Measurements from ENCODE around the gene WNT3.
"Not testable (repeated sequence)": the region's sequence is repeated elsewhere in the genome, so short reads cannot be mapped to it uniquely, and the experiment has no call there.

WNT3 gene

DNA sequence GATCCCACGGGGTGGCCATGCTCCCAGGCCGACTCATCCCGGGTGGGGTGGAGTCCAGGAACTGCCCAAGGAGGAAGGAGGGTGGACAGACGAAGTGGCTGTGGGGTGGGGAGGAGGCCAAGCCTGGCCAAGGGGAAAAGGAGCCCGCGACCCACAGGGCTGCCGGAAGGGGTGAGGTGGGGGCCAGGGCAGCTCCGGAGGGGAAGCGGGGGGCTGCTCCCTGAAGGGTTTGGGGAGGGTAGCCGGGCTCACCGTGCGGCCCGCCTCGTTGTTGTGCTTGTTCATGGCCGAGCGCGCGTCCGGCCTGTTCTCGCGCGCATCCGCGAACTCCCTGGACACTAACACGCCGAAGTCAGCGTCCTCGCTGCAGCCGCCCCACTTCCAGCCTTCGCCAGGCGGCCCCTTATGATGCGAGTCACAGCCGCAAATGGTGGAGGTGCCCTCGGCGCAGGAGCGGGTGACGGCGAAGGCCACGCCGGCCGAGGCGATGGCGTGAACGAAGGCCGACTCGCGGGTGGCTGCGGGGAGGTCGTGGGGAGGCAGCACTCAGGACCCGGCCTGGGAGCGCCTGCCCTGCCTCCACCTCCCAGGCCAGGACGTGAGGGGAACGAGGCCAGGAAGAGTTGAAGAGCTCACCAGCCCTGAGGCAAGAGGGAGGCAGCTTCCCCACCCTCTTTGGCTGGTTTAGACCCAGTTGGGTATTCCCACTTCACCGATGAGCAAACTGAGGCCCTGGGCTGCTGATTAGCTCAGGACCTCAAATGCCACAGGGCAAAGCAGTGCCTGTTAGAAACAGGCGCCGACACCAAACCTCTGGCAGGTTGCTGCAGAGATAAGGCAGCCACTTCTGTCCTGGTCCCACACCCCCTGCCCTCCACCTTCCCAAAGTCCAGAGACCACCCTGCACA is 48.7 kb downstream of the WNT3 start:
- no peak for DNase-seq (ENCODE audit: extremely low read depth in 1 of 2, low read depth in 1 of 2)

DNA sequence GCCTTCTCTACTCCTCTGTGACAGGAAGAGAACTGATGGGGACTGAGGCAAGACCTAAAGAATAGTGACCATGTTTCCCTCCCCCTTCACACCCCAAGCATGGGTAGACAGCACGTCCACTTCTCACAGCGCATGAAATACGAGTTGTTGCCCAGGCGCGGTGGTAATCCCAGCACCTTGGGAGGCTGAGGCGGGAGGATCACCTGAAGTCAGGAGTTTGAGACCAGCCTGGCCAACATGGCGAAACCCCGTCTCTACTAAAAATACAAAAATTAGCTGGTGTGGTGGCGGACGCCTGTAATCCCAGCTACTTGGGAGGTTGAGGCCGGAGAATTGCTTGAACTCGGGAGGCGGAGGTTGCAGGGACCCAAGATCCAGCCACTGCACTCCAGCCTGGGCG is 49.6 kb downstream of the WNT3 start:
- not testable (repeated sequence) for DNase-seq (ENCODE audit: extremely low read depth in 1 of 2, low read depth in 1 of 2)

GRCh38 chr17:46768540-46768870 is 50.0 kb downstream of the WNT3 start:
- DNase-seq (ENCODE audit: extremely low read depth in 1 of 2, low read depth in 1 of 2), result no peak

- DNase-seq (ENCODE audit: extremely low read depth in 1 of 2, low read depth in 1 of 2), result no peak
Observed at GRCh38 chr17:46766493-46767491, 51.7 kb downstream of the WNT3 start.

- no peak for DNase-seq (ENCODE audit: extremely low read depth in 1 of 2, low read depth in 1 of 2)
Observed at GRCh38 chr17:46765453-46765852, 53.0 kb downstream of the WNT3 start.

DNA sequence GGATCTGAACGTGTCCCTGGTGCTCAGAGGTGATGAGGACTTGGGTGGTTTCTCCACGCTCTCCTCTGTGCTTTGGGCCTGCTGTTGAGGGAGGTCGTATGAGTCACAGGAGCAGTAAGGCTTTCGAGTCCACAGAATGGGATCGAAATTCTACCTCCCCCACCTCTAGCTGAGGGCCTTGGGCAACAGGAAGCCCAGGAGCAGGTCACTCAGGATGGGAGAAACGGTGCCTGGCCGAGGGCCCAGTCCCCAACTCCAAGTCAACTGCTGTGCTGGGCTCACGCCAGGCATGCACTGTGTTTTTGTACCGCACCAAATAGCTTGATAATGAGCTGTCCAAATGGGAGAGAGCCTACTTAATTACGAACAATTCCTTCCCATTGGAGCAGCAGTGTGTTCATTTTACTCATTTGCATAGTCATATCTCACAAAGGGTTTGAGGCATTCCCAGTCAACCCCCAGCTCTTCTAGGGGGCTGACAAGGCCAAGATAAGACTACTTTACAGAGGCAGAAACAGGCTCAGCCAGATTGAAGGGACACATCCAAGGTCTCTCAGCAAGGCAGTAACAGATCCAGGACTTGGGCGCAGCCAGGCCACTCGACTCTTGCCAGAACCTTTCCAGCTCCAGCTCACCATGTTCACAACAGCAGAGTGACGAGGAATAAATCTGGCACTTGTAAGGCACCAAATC is 53.6 kb downstream of the WNT3 start:
- no peak for DNase-seq (ENCODE audit: extremely low read depth in 1 of 2, low read depth in 1 of 2)

DNA sequence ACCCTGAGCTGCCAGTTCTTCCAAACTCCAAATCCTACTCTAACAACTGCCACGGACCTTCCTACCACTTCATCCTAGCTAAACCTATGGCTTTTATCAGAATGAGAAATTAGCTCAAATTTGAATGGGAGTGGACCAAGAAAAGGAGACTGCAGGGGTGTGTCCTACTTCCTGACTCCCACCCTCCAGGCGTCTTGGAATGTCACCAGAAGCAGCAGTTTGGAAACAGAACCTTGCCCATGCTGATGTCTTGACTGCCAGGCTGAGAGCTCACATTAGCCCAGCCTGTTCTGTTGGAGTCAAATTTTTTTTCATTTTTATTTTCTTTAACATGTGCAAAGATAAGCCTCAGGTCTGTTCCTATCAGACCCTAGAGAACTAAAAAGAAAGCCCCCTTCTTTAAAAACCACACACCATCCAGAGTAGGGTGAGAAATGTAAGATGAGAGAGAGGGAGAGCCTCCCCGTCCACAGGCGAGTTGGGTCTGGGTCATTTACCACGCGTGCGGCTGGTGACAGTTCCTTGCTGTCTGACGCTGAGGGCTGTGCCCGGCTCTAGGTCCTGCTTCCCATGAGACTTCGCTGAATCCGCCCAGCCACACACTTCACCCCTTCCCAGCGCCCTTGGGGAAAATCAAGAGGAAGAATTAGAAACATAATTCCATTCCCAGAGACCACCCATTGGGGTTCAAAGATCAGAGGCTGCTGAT is 54.3 kb downstream of the WNT3 start:
- DNase-seq (ENCODE audit: extremely low read depth in 1 of 2, low read depth in 1 of 2), result no peak

- no peak for DNase-seq (ENCODE audit: extremely low read depth in 1 of 2, low read depth in 1 of 2)
Observed at GRCh38 chr17:46763416-46763815, 55.1 kb downstream of the WNT3 start.

DNA sequence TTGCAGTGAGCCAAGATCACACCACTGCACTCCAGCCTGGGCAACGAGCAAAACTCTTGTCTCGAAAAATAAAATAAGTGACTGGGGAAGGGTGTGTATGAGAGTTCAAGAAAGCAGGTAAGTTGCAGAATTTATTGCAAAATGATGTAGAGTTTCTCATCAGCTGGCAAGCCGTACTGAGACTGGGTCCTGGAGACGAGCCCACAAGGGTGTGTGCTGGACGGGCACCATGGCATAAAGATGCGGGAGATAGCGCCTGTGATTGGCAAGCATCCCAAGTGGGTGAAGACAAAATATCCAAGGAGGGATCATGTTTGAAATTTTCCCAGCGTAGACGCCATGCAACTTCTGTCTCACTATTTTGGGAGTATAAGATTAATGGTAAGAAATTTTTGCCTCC is 59.4 kb downstream of the WNT3 start:
- DNase-seq (ENCODE audit: extremely low read depth in 1 of 2, low read depth in 1 of 2), result no peak

- no peak for DNase-seq (ENCODE audit: extremely low read depth in 1 of 2, low read depth in 1 of 2)
Observed at GRCh38 chr17:46758614-46759013, 59.9 kb downstream of the WNT3 start.

- not testable (repeated sequence) for DNase-seq (ENCODE audit: extremely low read depth in 1 of 2, low read depth in 1 of 2)
Observed at GRCh38 chr17:46757588-46757987, 60.9 kb downstream of the WNT3 start.

- no peak for DNase-seq (ENCODE audit: extremely low read depth in 1 of 2, low read depth in 1 of 2)
Observed at GRCh38 chr17:46756861-46757260, 61.6 kb downstream of the WNT3 start.

- DNase-seq (ENCODE audit: extremely low read depth in 1 of 2, low read depth in 1 of 2), result no peak
Observed at GRCh38 chr17:46756081-46756735, 62.3 kb downstream of the WNT3 start.

DNA sequence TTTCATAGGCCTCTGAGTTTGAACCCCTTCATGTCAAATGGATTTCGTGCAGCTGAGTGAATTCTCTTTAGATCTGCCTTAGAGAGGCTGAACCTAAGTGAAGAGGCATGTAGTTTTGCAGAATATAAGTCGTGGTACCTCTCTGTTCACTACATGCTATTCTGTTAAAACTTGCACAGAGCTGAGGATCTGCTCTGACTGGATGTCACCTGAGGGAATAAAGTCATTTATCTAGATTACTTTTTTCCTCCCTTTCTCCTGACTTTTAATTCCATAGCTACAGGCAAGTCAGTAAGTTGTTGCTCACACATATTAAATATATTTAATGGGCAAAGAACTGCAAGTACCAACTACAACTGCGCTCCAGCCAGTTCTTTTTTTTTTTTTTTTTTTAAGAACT is 64.7 kb downstream of the WNT3 start:
- DNase-seq (ENCODE audit: extremely low read depth in 1 of 2, low read depth in 1 of 2), result no peak

DNA sequence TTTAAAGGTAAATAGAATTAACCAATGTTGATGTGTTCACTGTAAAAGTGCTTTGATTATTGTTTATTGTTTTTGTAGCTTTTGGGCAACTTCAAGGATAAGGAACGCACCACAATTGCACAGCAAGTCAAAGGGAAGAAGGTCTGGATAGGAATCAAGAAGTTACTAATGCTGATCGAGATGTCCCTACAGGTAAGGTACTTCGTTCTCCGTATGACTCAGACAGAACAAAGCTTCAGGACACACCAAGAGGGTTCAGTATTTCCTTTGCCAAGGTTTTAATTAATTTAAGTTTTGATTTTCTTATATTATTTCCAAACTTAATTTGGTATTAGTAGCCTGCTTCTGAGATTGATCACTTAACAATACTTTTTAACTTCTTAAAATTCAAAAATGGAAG is 67.1 kb downstream of the WNT3 start:
- DNase-seq (ENCODE audit: extremely low read depth in 1 of 2, low read depth in 1 of 2), result no peak

- DNase-seq (ENCODE audit: extremely low read depth in 1 of 2, low read depth in 1 of 2), result no peak
Observed at GRCh38 chr17:46745376-46745775, 73.1 kb downstream of the WNT3 start.

DNA sequence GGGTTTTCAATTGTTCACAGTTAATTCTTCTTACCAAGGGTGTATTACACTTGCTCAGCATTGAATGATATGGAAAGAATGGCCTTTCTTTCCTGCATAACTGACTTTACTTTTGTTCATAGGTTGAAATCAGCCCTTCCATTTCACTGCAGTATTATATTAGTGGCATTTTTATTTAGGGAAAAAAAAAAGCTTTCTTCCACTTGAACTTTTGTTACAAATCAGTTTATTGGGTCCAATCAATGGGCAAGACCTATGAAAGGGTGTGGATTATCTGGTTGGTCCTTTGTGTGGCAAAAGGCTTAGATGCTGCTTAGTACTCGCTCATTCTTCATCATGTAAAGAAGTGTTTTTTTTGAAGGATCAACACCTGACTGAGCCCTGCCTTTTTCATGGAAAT is 74.1 kb downstream of the WNT3 start:
- no peak for DNase-seq (ENCODE audit: extremely low read depth in 1 of 2, low read depth in 1 of 2)

DNA sequence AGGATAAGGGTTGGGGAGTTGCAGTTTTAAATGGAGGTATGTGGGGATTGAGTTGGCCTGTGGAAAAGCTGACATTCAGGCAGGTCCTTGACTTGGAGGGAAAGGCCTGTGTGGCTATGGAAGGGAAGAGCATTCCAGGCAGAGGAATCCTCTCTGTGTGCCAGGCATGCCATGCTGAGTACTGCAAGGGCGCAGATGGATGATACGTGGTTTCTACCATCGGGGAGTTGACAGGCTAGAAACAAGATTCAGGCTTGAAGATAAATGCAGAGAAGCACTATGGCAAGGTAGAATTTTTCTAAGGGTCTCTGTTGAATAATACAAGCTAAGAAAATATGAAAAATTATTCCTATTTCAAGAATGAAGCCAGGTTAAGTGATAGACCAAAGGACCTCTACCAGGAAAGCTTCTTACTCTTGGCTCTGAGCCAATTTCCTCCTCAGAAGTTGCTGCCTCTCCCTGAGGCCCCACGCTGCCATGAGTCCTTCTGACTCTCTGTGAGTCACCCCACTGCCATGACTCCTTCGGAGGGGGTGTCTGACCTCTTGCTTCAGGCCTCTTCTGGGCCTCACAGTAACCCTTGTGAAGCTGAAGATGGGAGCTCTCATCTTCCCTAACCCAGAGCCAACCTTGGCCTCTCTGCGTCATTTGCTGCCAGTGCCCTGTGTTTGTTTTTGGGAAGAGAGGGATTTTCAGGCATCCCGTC is 75.8 kb downstream of the WNT3 start:
- no peak for DNase-seq (ENCODE audit: extremely low read depth in 1 of 2, low read depth in 1 of 2)

GRCh38 chr17:46741122-46741730 is 77.3 kb downstream of the WNT3 start:
- DNase-seq (ENCODE audit: extremely low read depth in 1 of 2, low read depth in 1 of 2), result no peak

Measured in stimulated activated CD8-positive, alpha-beta memory T cell treated with anti-CD3 and anti-CD28 coated beads, Interleukin-7, amount 100 ng/mL, for 48 hours (primary cell).